ENCODE results near the gene TBC1D21. TPM values are rescaled to one million over a fixed set of nuclear protein-coding genes. Genes with fewer than 3 reads are reported as not detected.

TBC1D21 gene
- total and polyA plus RNA-seq, 10 of the 15 experiments (the other 5 are each of a cell fraction or from before 2014, with no cell fraction given) = not detected

- no peak for TF ChIP-seq CTCF (IDR thresholded peaks at IDR 0.05 in 2 of 3, conservative IDR thresholded peaks at IDR 0.05 in 1 of 3; ENCODE audit: control insufficient read depth in 2 of 3, extremely low read depth in 1 of 3, insufficient read depth in 1 of 3, low read depth in 3 of 3, low read length in 3 of 3)
- no peak for TF ChIP-seq SIX5 (IDR thresholded peaks at IDR 0.05; ENCODE audit: low read depth, low read length, severe bottlenecking)
- TF ChIP-seq IRF4 (IDR thresholded peaks at IDR 0.05; ENCODE audit: low read depth, low read length) = no peak
- no peak for TF ChIP-seq MEF2A (IDR thresholded peaks at IDR 0.05; ENCODE audit: insufficient read depth, low read depth, low read length)
- no peak for TF ChIP-seq HDAC2 (IDR thresholded peaks at IDR 0.05)
These were observed 27.9 kb upstream of the TBC1D21 start (continued) for GRCh38 chr15:73845507-73845906.

- CTCF ChIA-PET = interaction anchor here (1.5 kb wide), 1 partner anchor 28 kb away, joined by 4 read pairs; no protein-coding TSS in a partner anchor
- TF ChIP-seq LARP7 (IDR thresholded peaks at IDR 0.05) (no peak), NRF1 (conservative IDR thresholded peaks at IDR 0.05; ENCODE audit: low read depth, low read length) (no peak), ATF3 (IDR thresholded peaks at IDR 0.05; ENCODE audit: borderline replicate concordance, extremely low read depth, low read depth, low read length) (no peak), MTA2 (IDR thresholded peaks at IDR 0.05; ENCODE audit: low read depth) (no peak), ZSCAN29 (IDR thresholded peaks at IDR 0.05) (no peak), POLR2A (IDR thresholded peaks at IDR 0.05; ENCODE audit: low read depth, low read length) (no peak), NKRF (conservative IDR thresholded peaks at IDR 0.05) (no peak), TCF3 (IDR thresholded peaks at IDR 0.05; ENCODE audit: borderline replicate concordance, insufficient read depth, low read depth, low read length) (no peak), MEF2B (IDR thresholded peaks at IDR 0.05; ENCODE audit: partially characterized antibody, poor library complexity, severe bottlenecking) (no peak), PBX3 (IDR thresholded peaks at IDR 0.05; ENCODE audit: insufficient replicate concordance, low read depth, low read length) (no peak), USF1 (IDR thresholded peaks at IDR 0.05; ENCODE audit: borderline replicate concordance, extremely low read length, insufficient read depth, low read depth, low read length) (no peak), CHD4 (IDR thresholded peaks at IDR 0.05) (no peak), MAX (IDR thresholded peaks at IDR 0.05; ENCODE audit: low read depth, low read length) (no peak)
These were observed 27.5 kb upstream of the TBC1D21 start for GRCh38 chr15:73845907-73846306.

More at GRCh38 chr15:73845907-73846306, 27.5 kb upstream of the TBC1D21 start:
- Histone ChIP-seq H3K36me3 (ENCODE audit: control insufficient read depth in 2 of 2, insufficient read depth in 2 of 2, low read length in 1 of 2) (no peaks in the 10 kb centered on the region), H3K79me2 (ENCODE audit: control insufficient read depth, insufficient read depth, low read length) (no peaks in the 10 kb centered on the region), H3K9me3 (replicated peaks; ENCODE audit: control insufficient read depth, insufficient read depth, low read length) (no peaks in the 10 kb centered on the region), H3K4me3 (no peak overlapping the region), H3K4me2 (ENCODE audit: control insufficient read depth, insufficient read depth) (no peak overlapping the region), H2AFZ (ENCODE audit: control insufficient read depth, low read depth, low read length) (no peak overlapping the region), H3K9ac (ENCODE audit: control insufficient read depth, insufficient read depth, low read length) (no peak overlapping the region), H3K27ac (ENCODE audit: control insufficient read depth, insufficient read depth) (no peak overlapping the region), H4K20me1 (ENCODE audit: control insufficient read depth, insufficient read depth) (no peaks in the 10 kb centered on the region), H3K4me1 (ENCODE audit: control insufficient read depth, insufficient read depth, low read length) (no peaks in the 10 kb centered on the region), H3K27me3 (replicated peaks in 1 of 2; ENCODE audit: control insufficient read depth in 2 of 2, insufficient read depth in 2 of 2, low read length in 1 of 2) (peaks cover 0 to 1% of the 10 kb centered on the region in 2 experiments; a peak in 3 of 4 replicates)
- DNase-seq (ENCODE audit: low read depth, low spot score) (no peak), ATAC-seq (no peak), FAIRE-seq (no peak)
- ChIA-PET SMC1A (ENCODE audit: uncharacterized antibody, unreplicated experiment) (no interaction called here), RAD21 (ENCODE audit: unreplicated experiment) (no interaction called here), POLR2A (no interaction called here)
- no TSS peak for BruUV-seq (replicated peaks)
- in situ Hi-C loops (cut with MboI) = no loop called here
- 11% methylated on average over 3 of the region's 3 CpGs for WGBS (ENCODE audit: insufficient coverage, insufficient replicate concordance, low lambda C conversion rate, missing lambda C conversion rate)
- intact Hi-C loops (cut with micrococcal nuclease; ENCODE audit: unreplicated experiment) = no loop called here
